GM12891 (cell line): Measurements from ENCODE around the gene RPS8.

Source experiments
- PAX5 ChIP-seq: IDR thresholded peaks from 2 replicates; pipeline ENCODE4 v1.6.1; 2011; ENCODE audit warnings: low read length, moderate library complexity, mild to moderate bottlenecking; ENCODE audit not compliant: insufficient read depth, severe bottlenecking
- POLR2A ChIP-seq: IDR thresholded peaks from 2 replicates; pipeline ENCODE4 v1.6.1; 2011; ENCODE audit warnings: low read depth, low read length, control low read depth
- POLR2AphosphoS5 ChIP-seq: IDR thresholded peaks from 2 replicates; pipeline ENCODE4 v1.6.1; 2011; ENCODE audit warnings: low read depth, low read length, control low read depth
- TAF1 ChIP-seq: IDR thresholded peaks from 2 replicates; pipeline ENCODE4 v1.6.1; 2011; ENCODE audit warnings: low read depth, low read length, control low read depth

- TF ChIP-seq POLR2AphosphoS5: no peak
- no peak; the same call in 1 of the 2 replicates for TF ChIP-seq POLR2A
- TF ChIP-seq PAX5: no peak
- no peak for TF ChIP-seq TAF1
Measured at GRCh38 chr1:44777547-44777946, 2.2 kb downstream of the RPS8 start.
